HepG2 (cell line): ENCODE measurements around the gene CDK5R1. TPM values are rescaled to one million over a fixed set of nuclear protein-coding genes. Genes with fewer than 3 reads are reported as not detected.

Experiments used
- ATAC-seq: fragments of 200-7000 bp; cut with Tn5 transposase; 3 replicates; pipeline ENCODE4 v1.9.1; 2020; ENCODE audit warnings: mild to moderate bottlenecking, moderate library complexity
- BruUV-seq: library from RNA; stranded (reverse); fragments of 400-500 nt; replicated peaks from 2 replicates; lab custom pipeline; 2021; lab: Mats Ljungman, UMichigan
- CTCF ChIA-PET: fragments of 300-600 bp; formaldehyde crosslinking; extraction: SDS; loops from one replicate; lab custom pipeline; 2021; ENCODE audit warnings: low total read pairs, inconsistent platforms, low intra/inter-chr PET ratio; lab: Yijun Ruan, JAX
- POLR2A ChIA-PET: fragments of 350-600 bp; sonication (Branson Sonifier 250); formaldehyde crosslinking; loops from one replicate; lab custom pipeline; 2020; ENCODE audit warnings: antibody characterized with exemption, inconsistent platforms; lab: Yijun Ruan, JAX
- DNase-seq: peaks from one replicate; pipeline ENCODE4 v3.0.0-alpha.2; 2015; ENCODE audit warnings: low spot score
- FAIRE-seq: peaks from 3 replicates; lab custom pipeline; 2011; peaks lifted over from hg19 to GRCh38; lab: Jason Lieb, UNC
- H2AFZ ChIP-seq: one replicate; pipeline ENCODE4 v1.6.1; 2011; ENCODE audit warnings: low read length, inconsistent platforms
- H3K27ac ChIP-seq: fragments of 300-600 bp; 3 replicates; pipeline ENCODE4 v1.8.0; 2011; ENCODE audit warnings: mixed run types, mild to moderate bottlenecking, mixed read lengths, low read length, inconsistent platforms; ENCODE audit not compliant: insufficient read depth; ENCODE audit errors: extremely low read length
- H3K27me3 ChIP-seq, 2 experiments: fragments of 200-600 bp in 1 of 2; 2 replicates in 1 of 2; 3 replicates in 1 of 2; pipeline versions ENCODE4 v1.6.0 to v1.8.0; 2011; ENCODE audit warnings: low read length in 2 of 2, mild to moderate bottlenecking in 2 of 2, moderate library complexity in 2 of 2, inconsistent platforms in 1 of 2; ENCODE audit not compliant: insufficient read depth in 2 of 2, control insufficient read depth in 1 of 2
- H3K36me3 ChIP-seq, 2 experiments: fragments of 200-600 bp in 1 of 2; replicated peaks in 1 of 2; 2 replicates in 1 of 2; 3 replicates in 1 of 2; pipeline versions ENCODE4 v1.5.1 to v1.8.0; 2011; ENCODE audit warnings: low read length in 2 of 2, inconsistent platforms in 1 of 2; ENCODE audit not compliant: insufficient read depth in 2 of 2, control insufficient read depth in 1 of 2
- H3K4me1 ChIP-seq: 2 replicates; pipeline ENCODE4 v1.5.1; 2012; ENCODE audit warnings: low read length, inconsistent platforms; ENCODE audit not compliant: insufficient read depth
- H3K4me2 ChIP-seq: 2 replicates; pipeline ENCODE4 v1.6.0; 2011; ENCODE audit warnings: low read depth, low read length, inconsistent platforms
- H3K4me3 ChIP-seq, 3 experiments: fragments of 200-600 bp in 1 of 3; sonication (generic), shearing (Covaris generic) in 1 of 3; replicated peaks in 1 of 3; 2 replicates each; pipeline ENCODE4 v1.5.1; 2011 to 2016; ENCODE audit warnings: low read length in 3 of 3, inconsistent platforms in 2 of 3, low read depth in 2 of 3, mild to moderate bottlenecking in 2 of 3, control low read depth in 1 of 3, mixed read lengths in 1 of 3; ENCODE audit not compliant: insufficient read depth in 1 of 3
- H3K79me2 ChIP-seq: one replicate; pipeline ENCODE4 v1.6.1; 2011; ENCODE audit warnings: low read length, inconsistent platforms; ENCODE audit not compliant: insufficient read depth
- H3K9ac ChIP-seq: 2 replicates; pipeline ENCODE4 v1.6.0; 2011; ENCODE audit warnings: mild to moderate bottlenecking, low read depth, low read length, inconsistent platforms; ENCODE audit not compliant: insufficient read depth
- H3K9me3 ChIP-seq: 2 replicates; pipeline ENCODE4 v1.5.1; 2012; ENCODE audit warnings: mild to moderate bottlenecking, low read length
- H4K20me1 ChIP-seq: 2 replicates; pipeline ENCODE4 v1.6.0; 2011; ENCODE audit warnings: inconsistent platforms, mild to moderate bottlenecking, low read length, moderate library complexity; ENCODE audit not compliant: insufficient read depth
- ARNT ChIP-seq: fragments of 450-650 bp; IDR thresholded peaks from 2 replicates; pipeline ENCODE4 v1.6.1; 2017
- FOSL1 ChIP-seq: sonication (generic); formaldehyde crosslinking; IDR thresholded peaks from 2 replicates; pipeline ENCODE4 v1.9.0; 2021; ENCODE audit warnings: missing genetic modification reagents, borderline replicate concordance
- KDM3A ChIP-seq: IDR thresholded peaks from 2 replicates; pipeline ENCODE4 v1.6.1; 2018; ENCODE audit warnings: low read depth, missing compliant biosample characterization
- LBX2 ChIP-seq: sonication (generic); formaldehyde crosslinking; IDR thresholded peaks from 2 replicates; pipeline ENCODE4 v1.5.0; 2020; ENCODE audit warnings: missing genetic modification reagents, mild to moderate bottlenecking, borderline replicate concordance
- MED13 ChIP-seq: sonication (generic); formaldehyde crosslinking; IDR thresholded peaks from 2 replicates; pipeline ENCODE4 v1.5.0; 2020; ENCODE audit warnings: missing genetic modification reagents
- PRDM10 ChIP-seq: sonication (generic); formaldehyde crosslinking; IDR thresholded peaks from 2 replicates; pipeline ENCODE4 v1.4.0; 2020; ENCODE audit warnings: low read depth, missing genetic modification reagents
- SNRNP70 ChIP-seq: fragments of 200-400 bp; formaldehyde crosslinking; IDR thresholded peaks from 2 replicates; pipeline ENCODE4 v1.6.1; 2017; ENCODE audit warnings: mild to moderate bottlenecking, low read depth, low read length, moderate library complexity
- THAP7 ChIP-seq: sonication (generic); formaldehyde crosslinking; IDR thresholded peaks from 2 replicates; pipeline ENCODE4 v1.8.1; 2023; ENCODE audit warnings: mild to moderate bottlenecking, missing genetic modification reagents
- ZFP82 ChIP-seq: sonication (generic); formaldehyde crosslinking; IDR thresholded peaks from 2 replicates; pipeline ENCODE4 v1.5.1; 2020; ENCODE audit warnings: mild to moderate bottlenecking, missing genetic modification reagents, borderline replicate concordance
- ZNF550 ChIP-seq: sonication (generic); formaldehyde crosslinking; IDR thresholded peaks from 2 replicates; pipeline ENCODE4 v1.4.0; 2020; ENCODE audit warnings: mild to moderate bottlenecking, missing genetic modification reagents, borderline replicate concordance
- WGBS: methylation state at CpG from one replicate; pipeline ENCODE4 v1.1.6; 2017; ENCODE audit warnings: low lambda C conversion rate; 5-methylcytosine and 5-hydroxymethylcytosine counted together
- in situ Hi-C: cut with HindIII; loops from 2 replicates; pipeline ENCODE4 v1.10.0; 2017; ENCODE audit warnings: low pct_unique_long_range_greater_than_20kb; ENCODE audit not compliant: extremely low pct_ligation_motif_present
- intact Hi-C: fragments of 100-400 bp; cut with micrococcal nuclease; formaldehyde crosslinking; loops from one replicate; pipeline ENCODE4 v1.10.0; 2022; ENCODE audit not compliant: unreplicated experiment
- polyA plus RNA-seq, 8 experiments: library from polyadenylated mRNA; depleted of rRNA in 3 of 8; stranded (reverse) in 7 of 8; unstranded in 1 of 8; fragments of >200 nt; fragmentation: Illumina TruSeq in 4 of 8; extraction: Trizol in 4 of 8; gene quantifications; 2 replicates each; pipeline versions ENCODE4 v1.2.1 to v1.2.3, GENCODE V29; 2011 to 2016; ENCODE audit warnings: low read depth in 4 of 8, missing spikeins in 1 of 8, mixed read lengths in 1 of 8; ENCODE audit not compliant: insufficient read depth in 1 of 8
- total RNA-seq, 5 experiments: library from RNA; depleted of rRNA; stranded (reverse); fragments of >200 nt; fragmentation: Illumina TruSeq; extraction: Trizol; gene quantifications; 2 replicates each; pipeline ENCODE4 v1.2.3, GENCODE V29; 2016; ENCODE audit warnings: low read depth in 1 of 5
- TF ChIP-seq, protein P1 (sequence below), 2 experiments: fragments of 450-650 bp in 1 of 2; sonication (generic) in 1 of 2; formaldehyde crosslinking; IDR thresholded peaks; 2 replicates each; pipeline versions ENCODE4 v1.5.0 to v1.8.0; 2020 to 2022; ENCODE audit warnings: mild to moderate bottlenecking in 1 of 2, missing genetic modification reagents in 1 of 2
- TF ChIP-seq, protein P2 (sequence below): IDR thresholded peaks from 2 replicates; pipeline ENCODE4 v1.6.1; 2012; ENCODE audit warnings: low read length, improper control_type of control experiment

CDK5R1 gene
- total and polyA plus RNA-seq, 2 of the 13 experiments (the other 11 are each of a cell fraction or from before 2014, with no cell fraction given), result 1.1 to 3.9 TPM

DNA sequence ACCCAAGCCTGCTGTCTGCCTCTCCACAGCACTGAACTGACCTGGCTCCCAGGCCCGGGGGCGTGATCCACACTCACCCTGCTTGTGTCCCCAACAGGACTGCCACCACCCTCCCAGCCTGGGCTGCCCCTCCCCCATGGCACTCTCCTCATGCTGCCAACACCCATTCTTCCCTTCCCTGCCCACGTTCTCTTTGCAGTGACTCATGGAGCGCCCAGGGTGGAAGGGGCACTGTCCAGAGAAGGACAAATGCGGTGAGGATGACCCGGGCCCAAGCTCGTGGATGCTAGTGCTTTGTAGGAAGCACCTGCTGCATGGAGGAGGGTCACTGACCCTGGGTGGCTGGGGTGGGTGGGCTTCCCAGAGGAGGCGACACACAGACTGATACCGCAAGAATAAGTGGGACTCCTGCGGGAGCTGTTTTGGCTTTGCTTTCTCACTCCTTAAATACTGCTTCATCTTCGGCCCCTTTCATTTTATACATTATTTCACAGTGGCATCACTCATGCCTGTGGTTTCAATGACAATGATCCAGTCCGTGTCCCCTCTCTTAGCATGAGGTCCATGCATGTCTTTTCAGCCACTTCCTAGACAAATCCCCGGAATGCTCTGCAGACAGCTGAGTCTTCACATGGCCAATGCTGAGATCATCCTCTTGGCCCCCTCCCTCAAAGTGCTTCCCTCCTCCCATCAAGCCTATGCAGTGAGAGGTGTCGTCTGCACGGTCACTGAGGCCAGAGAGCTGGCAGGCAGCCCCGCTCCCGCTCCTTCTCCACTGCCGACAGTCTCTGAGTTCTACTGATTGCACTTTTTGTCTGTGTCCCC is 17.6 kb downstream of the CDK5R1 start (continued):
- TF ChIP-seq MED13 (CRISPR knock-in tag), result no peak
- TF ChIP-seq SNRNP70, result no peak
- no peak for TF ChIP-seq LBX2 (CRISPR knock-in tag)
- TF ChIP-seq ZFP82 (CRISPR knock-in tag), result no peak
- TF ChIP-seq, protein P1, sequence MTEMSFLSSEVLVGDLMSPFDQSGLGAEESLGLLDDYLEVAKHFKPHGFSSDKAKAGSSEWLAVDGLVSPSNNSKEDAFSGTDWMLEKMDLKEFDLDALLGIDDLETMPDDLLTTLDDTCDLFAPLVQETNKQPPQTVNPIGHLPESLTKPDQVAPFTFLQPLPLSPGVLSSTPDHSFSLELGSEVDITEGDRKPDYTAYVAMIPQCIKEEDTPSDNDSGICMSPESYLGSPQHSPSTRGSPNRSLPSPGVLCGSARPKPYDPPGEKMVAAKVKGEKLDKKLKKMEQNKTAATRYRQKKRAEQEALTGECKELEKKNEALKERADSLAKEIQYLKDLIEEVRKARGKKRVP (CRISPR knock-in tag; IDR thresholded peaks at IDR 0.05), result no peak
- TF ChIP-seq, all 625 proteins: peak for 0

DNA sequence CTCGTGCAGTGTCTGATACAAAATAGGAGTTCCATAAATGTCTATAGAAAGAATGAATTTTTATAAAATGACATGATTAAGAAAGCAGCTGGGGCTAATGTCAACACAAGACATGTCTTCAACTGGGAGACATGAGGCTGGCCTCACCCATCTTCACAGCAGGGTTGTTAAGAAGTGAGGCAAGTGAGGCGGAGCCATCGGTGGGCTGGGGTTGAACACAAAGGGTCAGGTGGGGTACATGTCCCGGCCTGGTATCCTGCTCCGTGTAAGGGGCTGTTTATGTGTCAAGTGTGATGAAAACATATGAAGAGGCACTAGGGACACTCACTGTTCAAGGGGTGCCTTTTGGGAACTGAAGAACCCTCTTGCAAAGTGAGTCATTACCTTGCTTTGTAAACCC is 22.1 kb downstream of the CDK5R1 start:
- Histone ChIP-seq H4K20me1 (no peaks in the 10 kb centered on the region), H2AFZ (no peak overlapping the region), H3K4me2 (no peak overlapping the region), H3K79me2 (no peaks in the 10 kb centered on the region), H3K9ac (no peak overlapping the region), H3K4me1 (no peaks in the 10 kb centered on the region), H3K36me3 (no peaks in the 10 kb centered on the region), H3K27ac (no peak overlapping the region), H3K4me3 (no peak overlapping the region), H3K27me3 (no peaks in the 10 kb centered on the region), H3K9me3 (no peaks in the 10 kb centered on the region)
- 90% methylated on average over 5 of the region's 5 CpGs for WGBS
- ChIA-PET POLR2A (no interaction called here), CTCF (no interaction called here)
- no peak for ATAC-seq
- no peak for DNase-seq
- in situ Hi-C loops (no loop called here), intact Hi-C loops (no loop called here)
- no TSS peak for BruUV-seq
- FAIRE-seq, result no peak
- no peak for TF ChIP-seq ZNF550 (CRISPR knock-in tag)
- no peak for TF ChIP-seq THAP7 (CRISPR knock-in tag)
- TF ChIP-seq FOSL1 (CRISPR knock-in tag), result no peak
- TF ChIP-seq ARNT, result no peak
- no peak for TF ChIP-seq PRDM10
- no peak for TF ChIP-seq KDM3A (CRISPR knock-in tag)
- TF ChIP-seq, protein P2, sequence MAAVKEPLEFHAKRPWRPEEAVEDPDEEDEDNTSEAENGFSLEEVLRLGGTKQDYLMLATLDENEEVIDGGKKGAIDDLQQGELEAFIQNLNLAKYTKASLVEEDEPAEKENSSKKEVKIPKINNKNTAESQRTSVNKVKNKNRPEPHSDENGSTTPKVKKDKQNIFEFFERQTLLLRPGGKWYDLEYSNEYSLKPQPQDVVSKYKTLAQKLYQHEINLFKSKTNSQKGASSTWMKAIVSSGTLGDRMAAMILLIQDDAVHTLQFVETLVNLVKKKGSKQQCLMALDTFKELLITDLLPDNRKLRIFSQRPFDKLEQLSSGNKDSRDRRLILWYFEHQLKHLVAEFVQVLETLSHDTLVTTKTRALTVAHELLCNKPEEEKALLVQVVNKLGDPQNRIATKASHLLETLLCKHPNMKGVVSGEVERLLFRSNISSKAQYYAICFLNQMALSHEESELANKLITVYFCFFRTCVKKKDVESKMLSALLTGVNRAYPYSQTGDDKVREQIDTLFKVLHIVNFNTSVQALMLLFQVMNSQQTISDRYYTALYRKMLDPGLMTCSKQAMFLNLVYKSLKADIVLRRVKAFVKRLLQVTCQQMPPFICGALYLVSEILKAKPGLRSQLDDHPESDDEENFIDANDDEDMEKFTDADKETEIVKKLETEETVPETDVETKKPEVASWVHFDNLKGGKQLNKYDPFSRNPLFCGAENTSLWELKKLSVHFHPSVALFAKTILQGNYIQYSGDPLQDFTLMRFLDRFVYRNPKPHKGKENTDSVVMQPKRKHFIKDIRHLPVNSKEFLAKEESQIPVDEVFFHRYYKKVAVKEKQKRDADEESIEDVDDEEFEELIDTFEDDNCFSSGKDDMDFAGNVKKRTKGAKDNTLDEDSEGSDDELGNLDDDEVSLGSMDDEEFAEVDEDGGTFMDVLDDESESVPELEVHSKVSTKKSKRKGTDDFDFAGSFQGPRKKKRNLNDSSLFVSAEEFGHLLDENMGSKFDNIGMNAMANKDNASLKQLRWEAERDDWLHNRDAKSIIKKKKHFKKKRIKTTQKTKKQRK, result no peak
